Measurements from ENCODE around the gene NME4.
"Not testable (repeated sequence)": the region's sequence is repeated elsewhere in the genome, so short reads cannot be mapped to it uniquely, and the experiment has no call there.

NME4 gene

DNA sequence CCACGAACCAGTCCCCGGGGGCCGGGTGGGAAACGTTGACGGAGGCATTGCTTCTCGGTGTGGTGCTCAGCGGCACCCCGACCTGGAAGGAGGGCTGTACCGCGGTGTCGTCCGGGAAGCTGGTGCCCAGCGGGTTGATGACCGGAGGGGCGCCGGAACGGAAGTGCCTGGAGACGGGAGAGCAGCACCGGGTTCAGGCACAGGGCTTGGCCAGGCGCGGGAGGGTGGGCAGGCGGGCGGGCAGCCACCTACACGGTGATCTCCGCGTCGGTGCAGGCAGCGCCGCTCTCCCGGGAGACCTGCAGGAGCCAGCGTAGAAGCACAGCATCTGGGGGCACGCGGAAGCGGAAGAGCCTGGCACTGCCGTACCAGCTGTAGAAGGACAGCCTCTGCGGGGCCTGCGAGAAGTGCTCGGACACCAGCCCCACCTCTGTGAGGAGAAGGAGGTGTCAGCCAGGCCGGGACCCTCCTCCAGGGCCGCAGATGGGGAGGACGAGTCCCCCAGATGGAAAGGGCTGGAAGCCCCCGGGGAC lies 19.5 kb upstream of the NME4 start:
- no peak for DNase-seq

- not testable (repeated sequence) for DNase-seq
Measured at GRCh38 chr16:378113-378820, 18.7 kb upstream of the NME4 start.

DNA sequence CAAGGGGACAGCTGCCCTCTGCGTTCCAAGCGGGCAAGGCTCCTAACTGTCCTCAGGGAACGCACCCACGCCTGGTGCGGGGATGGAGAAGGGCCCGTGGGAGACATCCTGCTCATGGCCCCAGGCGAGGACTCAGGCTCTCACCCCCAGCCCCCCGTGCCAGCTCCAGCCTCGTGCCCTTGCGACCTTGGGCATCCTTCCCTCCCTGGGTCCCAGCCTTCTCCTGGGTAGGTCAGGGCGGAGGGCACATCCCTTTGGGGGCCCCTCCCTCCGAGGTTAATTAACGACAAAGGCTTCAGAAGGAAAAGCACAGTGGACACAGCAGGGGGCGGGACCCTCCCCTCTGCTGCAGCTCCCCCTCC lies 18.2 kb upstream of the NME4 start:
- DNase-seq, result no peak

DNA sequence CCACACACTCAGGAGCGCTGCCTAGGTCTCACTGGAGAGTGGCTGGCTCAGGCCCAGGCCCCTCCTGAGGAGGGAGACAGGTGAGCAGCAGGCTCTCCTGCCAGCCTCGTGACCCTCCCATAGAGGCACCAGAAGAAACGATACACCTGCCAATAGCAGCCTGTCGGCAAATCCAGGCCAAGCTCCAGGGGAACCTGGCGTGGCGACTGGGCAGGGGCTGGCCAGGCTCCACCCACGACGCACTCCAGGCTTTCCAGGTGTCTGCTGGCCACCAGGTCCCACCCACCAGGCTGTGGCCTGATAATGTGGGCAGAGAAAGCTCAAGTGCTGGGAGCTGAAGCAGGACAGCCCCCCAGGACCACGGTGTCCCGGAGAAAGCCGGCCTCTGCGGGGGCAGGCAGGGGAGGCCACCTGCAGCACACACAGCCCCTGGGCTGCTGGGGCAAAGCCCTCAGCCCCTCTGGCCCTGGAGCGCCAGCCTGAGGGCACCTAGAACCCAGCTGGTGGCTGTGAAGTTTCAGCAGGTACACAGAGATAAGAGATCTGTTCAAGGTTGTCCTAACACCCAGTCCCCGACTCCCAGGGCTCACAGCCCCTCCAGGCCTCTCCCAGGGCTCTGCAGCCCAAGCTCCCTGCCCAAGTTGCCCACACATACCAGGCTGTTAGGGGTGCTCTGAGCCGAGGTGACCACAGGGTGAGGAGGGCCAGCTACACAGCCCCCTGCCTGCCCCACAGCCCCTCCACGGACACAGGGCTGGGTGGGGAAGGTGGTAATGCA lies 17.6 kb upstream of the NME4 start:
- no peak for DNase-seq

GRCh38 chr16:379961-380761 lies 16.8 kb upstream of the NME4 start:
- DNase-seq, result no peak

- DNase-seq, result no peak
Measured at GRCh38 chr16:380762-381011, 16.3 kb upstream of the NME4 start.

DNA sequence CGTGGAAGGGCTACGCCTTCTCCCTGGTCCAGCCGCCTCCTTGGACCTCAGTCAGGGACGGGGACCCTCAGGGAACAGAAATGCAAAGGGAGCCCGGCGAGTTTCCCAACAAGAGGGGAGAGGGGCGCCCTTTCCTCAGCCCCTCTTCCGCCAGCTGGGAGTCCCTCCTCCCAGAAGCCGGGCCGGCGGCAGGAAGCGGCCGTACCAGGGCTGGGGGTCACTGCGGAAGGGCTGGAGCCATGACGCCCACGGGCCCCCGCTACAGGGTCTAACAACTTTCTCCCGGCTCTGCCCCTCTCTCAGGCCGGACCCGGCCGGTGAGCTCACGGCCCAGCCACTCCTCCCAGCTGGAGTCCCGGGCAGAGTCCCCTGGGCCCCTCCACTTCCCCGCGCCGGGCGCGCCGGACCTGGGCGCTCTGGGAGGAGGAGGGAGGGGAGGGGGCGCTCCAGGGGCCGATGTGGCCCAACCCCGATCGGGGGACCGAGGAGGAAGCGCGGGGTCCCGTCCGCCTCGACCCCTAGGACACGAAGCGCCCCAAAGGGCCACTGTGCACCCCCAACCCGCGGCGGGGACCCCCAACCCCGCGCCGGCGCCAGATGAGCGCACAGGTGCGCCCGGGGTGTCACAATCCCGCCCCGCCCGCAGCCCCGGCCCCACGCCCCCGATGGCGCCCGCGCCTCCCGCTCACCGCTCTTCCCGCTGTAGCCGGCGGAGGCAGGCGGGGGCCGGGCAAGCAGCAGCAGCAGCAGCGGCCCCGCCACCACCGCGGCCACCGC lies 15.8 kb upstream of the NME4 start:
- no peak for DNase-seq

GRCh38 chr16:381789-382717 lies 14.9 kb upstream of the NME4 start, which contains the start of gene PGAP6:
PGAP6 (minus strand) TSS chr16:381978; CDS start chr16:381821, 157 bp downstream.
- DNase-seq, result peak in 1 of 2 experiments; percentile 49

DNA sequence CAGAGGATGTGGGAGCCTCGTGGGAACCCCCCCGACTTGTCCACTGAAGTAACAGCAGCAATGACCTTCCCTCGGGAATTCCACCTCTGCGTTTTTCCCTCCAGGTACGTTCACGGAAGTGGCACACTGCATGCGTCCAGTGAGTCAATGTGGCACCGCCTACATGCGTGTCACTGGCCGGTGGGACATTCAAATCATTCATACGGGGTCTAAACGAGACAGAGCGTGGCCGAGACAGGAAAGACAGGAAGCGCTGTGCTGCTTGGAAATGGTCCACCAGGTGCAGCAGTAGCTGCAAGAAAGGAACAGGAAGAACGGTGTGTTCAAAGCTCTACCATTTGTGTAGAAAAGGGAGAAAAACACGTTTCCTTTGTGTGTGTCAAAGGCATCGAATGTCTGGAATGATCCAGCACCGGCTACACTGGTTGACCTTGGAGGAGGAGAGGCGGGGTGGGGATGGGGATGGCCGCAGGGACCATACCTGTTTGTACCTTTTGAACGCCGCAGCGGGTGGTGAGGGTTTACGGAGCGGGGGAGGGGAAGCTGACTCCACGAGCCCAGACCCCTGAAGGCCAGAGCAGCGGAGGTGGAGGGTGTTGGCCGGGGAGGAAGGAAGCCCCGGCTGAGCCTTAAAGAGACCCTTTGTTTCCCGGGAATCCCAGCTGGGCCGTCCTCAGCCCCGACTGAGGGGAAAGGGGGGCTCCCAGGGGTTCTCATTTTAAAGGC lies 13.5 kb upstream of the NME4 start:
- no peak for DNase-seq

GRCh38 chr16:386641-387156 lies 10.3 kb upstream of the NME4 start:
- DNase-seq, result no peak

DNA sequence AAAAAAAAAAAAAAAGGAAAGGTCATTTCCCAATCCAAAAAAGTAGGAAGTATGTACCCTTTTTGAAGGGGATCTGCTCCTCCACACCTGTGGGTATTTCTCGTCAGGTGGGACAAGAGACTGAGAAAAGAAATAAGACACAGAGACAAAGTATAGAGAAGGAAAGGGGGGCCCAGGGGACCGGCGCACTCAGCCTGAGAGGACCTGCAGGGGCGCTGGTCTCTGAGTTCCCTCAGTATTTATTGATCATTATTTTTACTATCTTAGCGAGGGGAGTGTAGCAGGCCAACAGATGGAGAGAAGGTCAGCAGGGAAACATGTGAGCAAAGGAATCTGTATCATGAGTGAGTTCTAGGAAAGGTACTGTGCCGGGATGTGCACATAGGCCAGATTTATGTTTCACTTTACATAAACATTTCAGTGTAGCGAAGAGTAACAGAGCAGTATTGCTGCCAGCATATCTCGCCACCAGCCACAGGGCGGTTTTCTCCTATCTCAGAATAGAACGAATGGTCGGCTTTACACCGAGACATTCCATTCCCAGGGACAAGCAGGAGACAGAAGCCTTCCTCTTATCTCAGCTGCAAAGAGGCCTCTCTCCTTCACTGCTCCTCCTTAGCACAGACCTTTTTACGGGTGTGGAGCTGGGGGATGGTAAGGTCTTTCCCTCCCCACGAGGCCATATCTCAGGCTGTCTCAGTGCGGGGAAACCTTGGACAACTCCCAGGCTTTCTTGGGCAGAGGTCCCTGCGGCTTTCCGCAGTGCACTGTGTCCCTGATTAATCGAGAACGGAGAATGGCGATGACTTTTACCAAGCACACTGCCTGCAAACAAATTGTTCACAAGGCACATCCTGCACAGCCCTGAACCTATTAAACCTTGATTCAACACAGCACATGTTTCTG lies 9.0 kb upstream of the NME4 start:
- not testable (repeated sequence) for DNase-seq

DNA sequence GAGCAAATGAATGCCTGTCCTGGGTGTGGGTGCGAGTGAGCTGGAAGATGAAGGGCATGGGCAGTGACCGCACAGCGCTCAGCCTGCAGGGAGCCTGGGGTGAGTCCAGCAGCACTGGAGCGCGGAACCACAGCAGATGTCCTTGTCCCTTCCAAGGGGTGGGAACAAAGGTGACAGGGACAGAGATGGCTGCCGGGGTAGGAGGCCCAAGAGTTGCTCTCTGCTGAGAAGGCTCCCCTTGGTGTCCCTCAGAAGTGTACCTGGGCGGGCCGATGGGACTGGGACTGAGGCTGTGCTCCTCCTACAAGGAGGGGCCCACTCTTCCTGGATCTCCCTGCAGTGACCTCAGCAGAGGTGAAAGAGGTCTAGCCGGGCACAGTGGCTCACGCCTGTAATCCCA lies 7.6 kb upstream of the NME4 start:
- no peak for DNase-seq

GRCh38 chr16:391885-392335 lies 5.1 kb upstream of the NME4 start:
- DNase-seq, result peak; percentile 32 to 71

GRCh38 chr16:392450-393030 lies 4.5 kb upstream of the NME4 start:
- no peak for DNase-seq

DNA sequence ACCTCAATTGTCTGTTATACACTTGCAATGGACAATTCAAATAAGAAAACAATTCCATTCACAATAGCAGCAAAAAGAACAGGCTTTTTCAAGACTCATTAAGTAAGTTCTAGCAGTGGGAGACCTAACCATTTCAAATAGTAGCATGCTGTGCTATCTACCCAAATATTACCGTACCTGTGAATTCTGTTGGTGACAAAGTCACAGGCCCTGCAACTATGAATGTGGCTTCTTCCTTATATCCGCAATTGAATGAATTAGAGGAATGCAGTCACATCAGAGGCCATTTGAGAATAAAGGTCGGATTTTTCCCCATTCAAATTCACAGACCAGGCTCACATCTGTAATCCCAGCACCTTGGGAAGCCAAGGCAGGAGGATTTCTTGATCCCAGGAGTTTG lies 800 bp upstream of the NME4 start:
- no peak for DNase-seq

DNA sequence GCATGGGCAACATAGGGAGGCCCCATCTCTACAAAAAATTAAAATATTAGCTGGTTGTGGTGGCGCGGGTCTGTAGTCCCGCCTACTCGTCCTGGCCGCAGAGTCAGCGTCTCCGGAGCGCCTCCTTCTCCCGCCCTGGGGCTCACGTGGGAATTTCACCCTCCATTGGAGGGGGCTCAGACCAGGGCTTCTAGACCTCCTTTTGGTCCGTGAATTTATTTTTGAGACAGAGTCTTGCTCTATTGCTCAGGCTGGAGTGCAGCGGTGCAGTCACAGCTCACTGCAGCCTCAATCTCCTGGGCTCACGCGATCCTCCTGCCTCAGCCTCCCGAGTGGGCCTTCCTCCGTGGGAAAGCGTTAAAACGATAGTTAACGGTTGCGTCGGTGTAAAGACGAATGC lies 394 bp upstream of the NME4 start:
- peak; percentile 18 to 44 for DNase-seq

- DNase-seq, result peak in 1 of 2 experiments; percentile 17
Measured at GRCh38 chr16:397736-398332, 835 bp downstream of the NME4 start.

DNA sequence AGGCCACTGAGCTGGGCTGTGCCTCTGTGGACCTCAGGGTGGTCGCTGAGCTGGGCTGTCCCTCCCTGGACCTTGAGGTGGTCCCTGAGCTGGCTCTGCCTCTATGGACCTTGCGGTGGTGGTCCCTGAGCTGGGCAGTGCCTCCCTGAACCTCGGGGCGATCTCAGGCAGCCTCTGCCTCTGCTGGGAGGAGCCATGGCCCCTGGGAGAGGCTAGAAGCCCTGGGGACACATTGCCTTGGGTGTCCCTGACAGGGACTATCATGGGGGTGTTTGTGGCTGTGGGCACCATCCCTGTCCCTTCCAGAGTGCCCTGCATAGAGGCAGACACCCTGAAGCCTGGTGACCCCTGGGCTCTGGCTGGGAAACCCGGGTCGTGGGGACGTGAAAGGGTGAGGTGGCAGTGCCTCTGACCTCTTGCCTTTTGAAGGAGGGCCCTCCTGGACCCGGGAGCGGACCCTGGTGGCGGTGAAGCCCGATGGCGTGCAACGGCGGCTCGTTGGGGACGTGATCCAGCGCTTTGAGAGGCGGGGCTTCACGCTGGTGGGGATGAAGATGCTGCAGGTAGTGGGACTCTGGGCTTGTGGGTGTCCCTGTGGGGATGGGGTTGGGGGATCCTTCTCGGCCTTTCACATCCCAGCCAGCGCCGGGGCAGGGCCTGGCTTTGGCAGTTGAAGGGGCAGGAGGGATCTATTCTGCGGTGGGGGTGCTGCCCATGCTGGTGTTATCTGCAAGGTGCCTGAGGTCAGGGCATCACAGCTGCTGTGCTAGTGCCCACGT lies 1.8 kb downstream of the NME4 start:
- DNase-seq, result no peak

All from NCI-H524 (cell line).